ENCODE data around the gene PTPRG.
"Not testable (repeated sequence)": the region's sequence is repeated elsewhere in the genome, so short reads cannot be mapped to it uniquely, and the experiment has no call there.

Gene PTPRG

GRCh38 chr3:62027796-62028195 is 466.4 kb downstream of the PTPRG start:
- no peak for DNase-seq

GRCh38 chr3:62028236-62028635 is 466.9 kb downstream of the PTPRG start:
- DNase-seq, result no peak

- no peak for DNase-seq
These were observed 471.4 kb downstream of the PTPRG start for GRCh38 chr3:62032738-62033137.

- DNase-seq, result no peak
These were observed 474.2 kb downstream of the PTPRG start for GRCh38 chr3:62035402-62036057.

- DNase-seq, result no peak
These were observed 475.4 kb downstream of the PTPRG start for GRCh38 chr3:62036726-62037125.

- DNase-seq, result not testable (repeated sequence)
These were observed 477.4 kb downstream of the PTPRG start for GRCh38 chr3:62038798-62039197.

- no peak for DNase-seq
These were observed 478.2 kb downstream of the PTPRG start for GRCh38 chr3:62039586-62039985.

GRCh38 chr3:62041681-62042080 is 480.3 kb downstream of the PTPRG start:
- no peak for DNase-seq

GRCh38 chr3:62044874-62045411 is 483.6 kb downstream of the PTPRG start:
- DNase-seq, result no peak

GRCh38 chr3:62046326-62046725 is 485.0 kb downstream of the PTPRG start:
- no peak for DNase-seq

- DNase-seq, result no peak
These were observed 487.2 kb downstream of the PTPRG start for GRCh38 chr3:62048577-62048976.

- no peak for DNase-seq
These were observed 487.7 kb downstream of the PTPRG start for GRCh38 chr3:62049033-62049432.

- no peak for DNase-seq
These were observed 490.1 kb downstream of the PTPRG start for GRCh38 chr3:62051506-62051905.

GRCh38 chr3:62052331-62052730 is 491.0 kb downstream of the PTPRG start:
- DNase-seq, result no peak

- no peak for DNase-seq
These were observed 495.3 kb downstream of the PTPRG start for GRCh38 chr3:62056658-62057057.

- DNase-seq, result no peak
These were observed 496.1 kb downstream of the PTPRG start for GRCh38 chr3:62057339-62058047.

- no peak for DNase-seq
These were observed 504.8 kb downstream of the PTPRG start for GRCh38 chr3:62065985-62066693.

- DNase-seq, result no peak
These were observed 507.0 kb downstream of the PTPRG start for GRCh38 chr3:62068337-62068736.

- no peak for DNase-seq
These were observed 509.5 kb downstream of the PTPRG start for GRCh38 chr3:62070891-62071290.

- no peak for DNase-seq
These were observed 511.7 kb downstream of the PTPRG start for GRCh38 chr3:62073038-62073437.

GRCh38 chr3:62084558-62084957 is 523.2 kb downstream of the PTPRG start:
- no peak for DNase-seq

- no peak for DNase-seq
These were observed 527.2 kb downstream of the PTPRG start for GRCh38 chr3:62088472-62089104.

- DNase-seq, result no peak
These were observed 528.7 kb downstream of the PTPRG start for GRCh38 chr3:62090066-62090465.

Data from activated CD4-positive, CD25-positive, alpha-beta regulatory T cell (primary cell).